SH-SY5Y (cell line): ENCODE data around the gene C2.

Experiments
- GATA2 ChIP-seq: IDR thresholded peaks from 2 replicates; pipeline ENCODE4 v1.6.1; 2011; ENCODE audit warnings: mild to moderate bottlenecking, low read depth, low read length
- GATA3 ChIP-seq: IDR thresholded peaks from 2 replicates; pipeline ENCODE4 v1.6.1; 2011; ENCODE audit warnings: low read depth, mild to moderate bottlenecking, low read length, moderate library complexity

DNA sequence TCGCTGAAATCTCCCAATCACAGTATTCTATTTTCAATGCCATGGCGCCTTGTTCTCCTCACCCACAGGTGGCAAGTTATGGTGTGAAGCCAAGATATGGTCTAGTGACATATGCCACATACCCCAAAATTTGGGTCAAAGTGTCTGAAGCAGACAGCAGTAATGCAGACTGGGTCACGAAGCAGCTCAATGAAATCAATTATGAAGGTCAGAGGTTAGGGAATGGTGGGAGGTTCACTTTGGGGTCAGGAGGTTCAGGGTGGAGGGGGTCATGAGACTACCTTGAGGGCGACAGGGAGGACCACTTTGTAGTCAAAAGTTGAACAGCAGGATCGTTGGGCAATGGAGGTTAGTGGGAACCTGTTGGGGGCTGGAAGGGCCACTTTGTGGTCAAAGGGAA lies 20.8 kb downstream of the C2 start:
- no peak for TF ChIP-seq GATA2
- TF ChIP-seq GATA3: no peak
